Kidney epithelial cell (primary cell): ENCODE measurements around the gene ANKFY1. TPM values are rescaled to one million over a fixed set of nuclear protein-coding genes. Genes with fewer than 3 reads are reported as not detected.

Experiments
- DNase-seq: peaks from one replicate; pipeline ENCODE4 v3.0.0-alpha.2; 2010; ENCODE audit warnings: low read depth
- H3K27me3 ChIP-seq: 2 replicates; pipeline ENCODE4 v1.6.0; 2011; ENCODE audit warnings: low read length; ENCODE audit not compliant: control insufficient read depth, insufficient read depth
- H3K36me3 ChIP-seq: 2 replicates; pipeline ENCODE4 v1.5.1; 2011; ENCODE audit warnings: low read length; ENCODE audit not compliant: control insufficient read depth, insufficient read depth
- H3K4me3 ChIP-seq: 2 replicates; pipeline ENCODE4 v1.5.1; 2011; ENCODE audit warnings: low read depth, mild to moderate bottlenecking, control low read depth, low read length
- total RNA-seq: library from RNA; depleted of rRNA; stranded (reverse); fragments of >200 nt; gene quantifications from 2 replicates; pipeline ENCODE4 v1.2.3, GENCODE V29; 2015
- TF ChIP-seq, protein P1 (sequence below): IDR thresholded peaks from 2 replicates; pipeline ENCODE4 v1.5.1; 2011; ENCODE audit warnings: mild to moderate bottlenecking, moderate library complexity, low read length, control low read depth, inconsistent platforms; ENCODE audit not compliant: insufficient read depth, poor library complexity, severe bottlenecking

Gene ANKFY1
- total RNA-seq, 1 donor from 2014 or later = 39.4 TPM

DNA sequence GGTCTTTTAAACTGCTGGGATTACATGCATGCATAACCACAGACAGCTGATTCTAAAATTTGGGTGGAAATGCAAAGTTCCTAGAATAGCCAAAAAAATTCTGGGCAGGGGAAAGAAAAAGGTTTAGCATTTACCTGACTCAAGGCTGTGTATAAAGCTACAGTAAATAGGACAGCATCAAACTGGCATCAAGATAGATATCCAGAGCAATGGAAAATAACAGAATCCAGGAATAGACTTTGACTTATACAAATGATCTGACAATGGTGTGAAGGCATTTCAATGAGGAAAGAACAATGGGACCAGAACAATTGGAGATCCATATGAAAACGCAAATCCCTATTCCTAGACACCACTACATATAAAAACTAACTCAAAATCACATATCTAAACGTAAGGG lies 12.9 kb downstream of the ANKFY1 start:
- DNase-seq = no peak
- no peak overlapping the region for H3K4me3 ChIP-seq
- no peaks in the 10 kb centered on the region for H3K36me3 ChIP-seq
- no peaks in the 10 kb centered on the region for H3K27me3 ChIP-seq
- TF ChIP-seq, protein P1, sequence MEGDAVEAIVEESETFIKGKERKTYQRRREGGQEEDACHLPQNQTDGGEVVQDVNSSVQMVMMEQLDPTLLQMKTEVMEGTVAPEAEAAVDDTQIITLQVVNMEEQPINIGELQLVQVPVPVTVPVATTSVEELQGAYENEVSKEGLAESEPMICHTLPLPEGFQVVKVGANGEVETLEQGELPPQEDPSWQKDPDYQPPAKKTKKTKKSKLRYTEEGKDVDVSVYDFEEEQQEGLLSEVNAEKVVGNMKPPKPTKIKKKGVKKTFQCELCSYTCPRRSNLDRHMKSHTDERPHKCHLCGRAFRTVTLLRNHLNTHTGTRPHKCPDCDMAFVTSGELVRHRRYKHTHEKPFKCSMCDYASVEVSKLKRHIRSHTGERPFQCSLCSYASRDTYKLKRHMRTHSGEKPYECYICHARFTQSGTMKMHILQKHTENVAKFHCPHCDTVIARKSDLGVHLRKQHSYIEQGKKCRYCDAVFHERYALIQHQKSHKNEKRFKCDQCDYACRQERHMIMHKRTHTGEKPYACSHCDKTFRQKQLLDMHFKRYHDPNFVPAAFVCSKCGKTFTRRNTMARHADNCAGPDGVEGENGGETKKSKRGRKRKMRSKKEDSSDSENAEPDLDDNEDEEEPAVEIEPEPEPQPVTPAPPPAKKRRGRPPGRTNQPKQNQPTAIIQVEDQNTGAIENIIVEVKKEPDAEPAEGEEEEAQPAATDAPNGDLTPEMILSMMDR = no peak

GRCh38 chr17:4249452-4250029 lies 14.2 kb downstream of the ANKFY1 start:
- TF ChIP-seq, protein P1 = peak; percentile 52
- no peak overlapping the region for H3K4me3 ChIP-seq
- DNase-seq = no peak
- H3K36me3 ChIP-seq = no peaks in the 10 kb centered on the region
- no peaks in the 10 kb centered on the region for H3K27me3 ChIP-seq

DNA sequence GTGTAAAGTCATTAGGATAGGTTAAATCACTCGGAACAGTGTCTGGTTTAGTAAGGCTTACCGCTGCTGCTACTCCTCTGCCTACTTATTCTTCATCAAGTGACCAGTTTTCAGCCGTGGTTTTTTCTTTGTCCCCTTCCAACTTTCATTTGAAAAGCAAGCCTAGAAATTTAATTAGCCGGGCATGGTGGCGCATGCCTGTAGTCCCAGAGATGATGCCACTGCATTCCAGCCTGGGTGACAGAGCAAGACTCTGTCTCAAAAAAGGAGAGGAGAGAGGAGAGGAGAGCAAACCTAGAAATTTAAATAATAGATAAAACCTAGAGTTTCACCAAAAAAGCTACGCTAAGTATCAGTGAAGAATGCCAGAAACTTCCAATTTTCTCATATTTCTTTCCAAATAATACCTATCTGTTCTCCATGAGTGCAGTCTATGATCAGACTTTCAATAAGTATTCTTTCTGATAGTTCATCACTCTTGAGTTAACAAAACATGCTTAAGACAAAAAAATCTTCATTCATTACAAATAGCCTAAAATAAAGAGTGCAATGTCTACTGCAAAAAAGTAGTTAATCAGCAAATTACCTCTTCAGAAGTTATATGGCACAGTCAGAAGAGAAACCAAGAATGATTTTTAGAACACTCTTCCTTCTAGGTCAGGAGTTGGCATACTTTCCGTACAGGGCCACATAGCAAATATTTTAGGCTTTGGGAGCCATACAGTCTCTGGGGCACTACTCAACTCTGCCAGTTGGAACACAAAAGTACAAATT lies 15.1 kb downstream of the ANKFY1 start:
- DNase-seq = no peak
- Histone ChIP-seq H3K27me3 (no peaks in the 10 kb centered on the region), H3K4me3 (no peak overlapping the region), H3K36me3 (no peaks in the 10 kb centered on the region)
- TF ChIP-seq, protein P1 = no peak

GRCh38 chr17:4247971-4248388 lies 15.8 kb downstream of the ANKFY1 start:
- Histone ChIP-seq H3K4me3 (no peak overlapping the region), H3K36me3 (no peaks in the 10 kb centered on the region), H3K27me3 (no peaks in the 10 kb centered on the region)
- TF ChIP-seq, protein P1 = no peak
- DNase-seq = no peak

DNA sequence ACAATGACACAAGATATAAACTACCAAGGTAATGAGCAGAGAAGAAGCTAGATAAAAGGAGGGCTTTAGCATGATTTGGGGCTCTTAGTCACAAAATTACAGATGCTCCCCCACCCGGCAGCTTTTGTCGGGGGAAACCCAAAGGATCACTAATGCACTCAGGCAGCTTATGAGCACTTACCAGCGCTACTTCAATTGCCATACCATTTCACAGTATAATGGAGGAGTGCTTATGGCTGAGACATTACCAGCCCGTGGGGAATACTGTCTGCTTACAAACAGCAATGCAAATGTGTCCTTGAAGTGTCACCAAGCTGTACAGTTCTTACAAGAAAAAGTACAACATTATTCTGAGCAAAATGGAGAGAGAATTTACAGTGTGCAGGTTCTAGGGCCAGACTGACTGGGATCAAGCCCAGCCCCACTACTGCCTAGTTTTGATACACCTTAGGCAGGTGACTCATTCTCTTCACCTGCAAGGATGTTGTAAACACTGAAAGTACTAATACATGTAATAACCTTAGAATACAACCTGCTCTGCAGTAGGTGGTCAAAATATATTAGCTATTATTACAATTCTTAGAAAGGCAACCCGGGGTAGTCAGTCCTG lies 16.3 kb downstream of the ANKFY1 start:
- Histone ChIP-seq H3K27me3 (no peaks in the 10 kb centered on the region), H3K4me3 (no peak overlapping the region), H3K36me3 (no peaks in the 10 kb centered on the region)
- TF ChIP-seq, protein P1 = no peak
- no peak for DNase-seq
